Stomach (tissue), 9 donors: ENCODE measurements around the gene R3HDML. TPM values are rescaled to one million over a fixed set of nuclear protein-coding genes. Genes with fewer than 3 reads are reported as not detected.

Experiments
- DNase-seq, 2 donors: peaks; one replicate each; pipeline versions ENCODE4 v3.0.0 to v3.0.0-alpha.2; 2013 to 2019
- H3K27ac ChIP-seq, 5 donors: fragments of 200-600 bp in 4 of 5; sonication (generic) in 4 of 5; one replicate each; pipeline ENCODE4 v1.5.1; 2013 to 2019; ENCODE audit warnings: mild to moderate bottlenecking in 1 of 5, moderate library complexity in 1 of 5
- H3K27me3 ChIP-seq, 3 donors: fragments of 200-600 bp; sonication (generic); one replicate each; pipeline ENCODE4 v1.5.1; 2017 to 2019; ENCODE audit warnings: mixed run types in 1 of 3
- H3K36me3 ChIP-seq, 4 donors: fragments of 200-600 bp; sonication (generic); 1 replicate in 3 of 4; 2 replicates in 1 of 4; pipeline ENCODE4 v1.5.1; 2016 to 2019
- H3K4me1 ChIP-seq, 4 donors: fragments of 200-600 bp; sonication (generic); one replicate each; pipeline ENCODE4 v1.5.1; 2016 to 2019
- H3K4me3 ChIP-seq, 4 donors: fragments of 200-600 bp; sonication (generic) in 3 of 4; one replicate each; pipeline ENCODE4 v1.5.1; 2016 to 2019; ENCODE audit warnings: mild to moderate bottlenecking in 1 of 4
- H3K9me3 ChIP-seq, 4 donors: fragments of 200-600 bp; sonication (generic); one replicate each; pipeline ENCODE4 v1.5.1; 2016 to 2019
- CTCF ChIP-seq, 7 experiments: fragments of 450-650 bp in 4 of 7; fragments of 200-600 bp in 3 of 7; sonication (generic) in 3 of 7; IDR thresholded peaks; one replicate each; pipeline ENCODE4 v1.5.1; 2016 to 2019; ENCODE audit warnings: antibody characterized with exemption in 7 of 7, control low read depth in 2 of 7, mild to moderate bottlenecking in 1 of 7
- EP300 ChIP-seq: sonication (generic); formaldehyde crosslinking; IDR thresholded peaks from one replicate; pipeline ENCODE4 v1.6.1; 2017; ENCODE audit warnings: antibody characterized with exemption
- POLR2A ChIP-seq, 4 donors: fragments of 450-650 bp; IDR thresholded peaks; one replicate each; pipeline ENCODE4 v1.6.1; 2016; ENCODE audit warnings: antibody characterized with exemption in 4 of 4, control low read depth in 2 of 4, mild to moderate bottlenecking in 1 of 4, moderate library complexity in 1 of 4
- POLR2AphosphoS5 ChIP-seq, 3 donors: sonication (generic); formaldehyde crosslinking; IDR thresholded peaks; one replicate each; pipeline ENCODE4 v1.6.1; 2016; ENCODE audit warnings: antibody characterized with exemption in 3 of 3
- WGBS, 5 donors: extraction: QIAGEN DNeasy Blood & Tissue Kit in 3 of 5; methylation state at CpG; one replicate each; pipeline versions ENCODE4 v1.1.5 to v1.1.7; 2013 to 2018; 5-methylcytosine and 5-hydroxymethylcytosine counted together
- intact Hi-C: fragments of 100-400 bp; cut with DNase I; formaldehyde crosslinking; loops from one replicate; pipeline ENCODE4 v1.15.1; 2023; ENCODE audit warnings: low total_unique reads
- polyA plus RNA-seq, 3 donors: library from polyadenylated mRNA; stranded (reverse); fragments of 200-250 nt; gene quantifications; one replicate each; pipeline ENCODE4 v1.2.3, GENCODE V29; 2013
- total RNA-seq, 5 donors: library from RNA; depleted of rRNA; stranded (reverse); fragments of >200 nt; gene quantifications; one replicate each; pipeline versions ENCODE4 v1.1.0 to v1.2.3, GENCODE V29; 2014 to 2016
- donor health status: healthy with polysubstance abuse.
- donor health status: Bipolar disorder and iron deficiency.
- donor health status: healthy.

The R3HDML gene
- total and polyA plus RNA-seq, 8 donors, result not detected

GRCh38 chr20:44395461-44396340 lies 58.9 kb downstream of the R3HDML start:
- Histone ChIP-seq H3K4me1 (peaks cover 9 to 35% (median 18%) of the 10 kb centered on the region in 4 donors), H3K9me3 (no peaks in the 10 kb centered on the region), H3K27me3 (peaks cover 0 to 10% (median 0%) of the 10 kb centered on the region in 3 donors), H3K36me3 (no peaks in the 10 kb centered on the region), H3K4me3 (no peak overlapping the region), H3K27ac (no peak overlapping the region)
- 62 to 74% (median 68%) methylated on average over 11 of the region's 11 CpGs for WGBS, 5 donors
- no peak for DNase-seq
- TF ChIP-seq POLR2A (IDR thresholded peaks at IDR 0.05) (no peak), CTCF (IDR thresholded peaks at IDR 0.05) (no peak), POLR2AphosphoS5 (IDR thresholded peaks at IDR 0.05) (no peak), EP300 (no peak)
- intact Hi-C loops, result no loop called here

GRCh38 chr20:44396369-44397130 lies 59.7 kb downstream of the R3HDML start:
- intact Hi-C loops, result no loop called here
- no peak for TF ChIP-seq EP300
- TF ChIP-seq CTCF (IDR thresholded peaks at IDR 0.05), result no peak
- TF ChIP-seq POLR2A (IDR thresholded peaks at IDR 0.05), result no peak
- no peak for TF ChIP-seq POLR2AphosphoS5 (IDR thresholded peaks at IDR 0.05)
- WGBS, 5 donors, result 59 to 69% (median 65%) methylated on average over 7 to 8 of the region's 8 CpGs
- peaks cover 0 to 18% (median 0%) of the 10 kb centered on the region in 3 donors for H3K27me3 ChIP-seq
- H3K4me3 ChIP-seq, result no peak overlapping the region
- no peak overlapping the region for H3K27ac ChIP-seq
- peaks cover 13 to 44% (median 24%) of the 10 kb centered on the region in 4 donors for H3K4me1 ChIP-seq
- H3K36me3 ChIP-seq, result no peaks in the 10 kb centered on the region
- H3K9me3 ChIP-seq, result no peaks in the 10 kb centered on the region
- DNase-seq, result no peak

- Histone ChIP-seq H3K4me3 (no peak overlapping the region), H3K36me3 (no peaks in the 10 kb centered on the region), H3K9me3 (no peaks in the 10 kb centered on the region), H3K27ac (no peak overlapping the region), H3K4me1 (peaks cover 13 to 39% (median 24%) of the 10 kb centered on the region in 4 donors), H3K27me3 (peaks cover 0 to 24% (median 0%) of the 10 kb centered on the region in 3 donors)
- WGBS, 5 donors, result 50 to 62% (median 60%) methylated on average over 2 of the region's 2 CpGs
- TF ChIP-seq CTCF (IDR thresholded peaks at IDR 0.05) (no peak), EP300 (no peak), POLR2AphosphoS5 (IDR thresholded peaks at IDR 0.05) (no peak), POLR2A (IDR thresholded peaks at IDR 0.05) (no peak)
- no peak for DNase-seq
- intact Hi-C loops, result no loop called here
Measured at GRCh38 chr20:44398335-44398734, 61.5 kb downstream of the R3HDML start.

GRCh38 chr20:44399446-44399845 lies 62.6 kb downstream of the R3HDML start:
- no peak overlapping the region for H3K4me3 ChIP-seq
- H3K36me3 ChIP-seq, result no peaks in the 10 kb centered on the region
- peaks cover 12 to 31% (median 16%) of the 10 kb centered on the region in 4 donors for H3K4me1 ChIP-seq
- intact Hi-C loops, result no loop called here
- H3K27ac ChIP-seq, result no peak overlapping the region
- no peaks in the 10 kb centered on the region for H3K9me3 ChIP-seq
- WGBS, 5 donors, result 69 to 82% (median 80%) methylated on average over 3 of the region's 3 CpGs
- DNase-seq, result no peak
- H3K27me3 ChIP-seq, result peaks cover 0 to 24% (median 0%) of the 10 kb centered on the region in 3 donors
- TF ChIP-seq EP300 (no peak), POLR2AphosphoS5 (IDR thresholded peaks at IDR 0.05) (no peak), CTCF (IDR thresholded peaks at IDR 0.05) (no peak), POLR2A (IDR thresholded peaks at IDR 0.05) (no peak)
